HG03045 (cell line): ENCODE measurements around the gene CASQ2.
A peak's percentile ranks its signal among the peaks of the same experiment; 100 is the strongest.
"Not testable (repeated sequence)": the region's sequence is repeated elsewhere in the genome, so short reads cannot be mapped to it uniquely, and the experiment has no call there.

ENCODE experiments used
- ATAC-seq: cut with Tn5 transposase; IDR thresholded peaks from one replicate; pipeline ENCODE4 v1.9.1; 2021; ENCODE audit warnings: mild to moderate bottlenecking, moderate library complexity; ENCODE audit not compliant: unreplicated experiment

The CASQ2 gene

DNA sequence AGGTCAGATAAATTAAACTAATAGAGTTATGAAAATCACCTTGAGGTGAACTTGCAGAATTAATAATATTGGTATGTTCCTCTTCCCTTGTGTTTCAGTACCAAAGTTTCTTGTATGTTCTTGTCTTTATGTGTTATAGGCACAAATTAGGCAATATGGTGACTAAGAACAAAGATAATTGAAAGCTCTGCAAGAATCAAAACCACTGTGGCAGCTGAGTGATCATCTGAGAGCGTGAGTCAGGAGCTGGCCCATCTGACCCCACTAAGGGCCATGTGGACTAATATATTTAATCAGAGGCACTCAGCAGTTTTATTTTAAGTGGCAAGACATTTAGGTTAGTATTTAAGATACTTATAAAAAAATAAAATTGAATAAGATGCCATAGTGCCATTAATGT, 12.8 kb upstream of the CASQ2 start:
- no peak for ATAC-seq

DNA sequence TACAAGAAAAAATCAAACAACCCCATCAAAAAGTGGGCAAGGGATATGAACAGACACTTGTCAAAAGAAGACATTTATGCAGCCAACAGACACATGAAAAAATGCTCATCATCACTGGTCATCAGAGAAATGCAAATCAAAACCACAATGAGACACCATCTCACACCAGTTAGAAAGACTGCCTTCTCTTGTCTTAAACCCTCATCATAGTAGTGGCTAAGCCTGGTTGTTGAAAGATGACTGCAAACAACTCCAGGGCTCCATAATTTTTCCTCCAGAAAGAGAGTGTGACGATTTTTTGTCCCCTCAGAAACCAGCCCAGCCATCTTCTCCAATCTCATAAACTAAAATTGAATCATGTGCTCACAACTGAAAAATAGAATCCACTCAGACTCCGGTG, 12.1 kb upstream of the CASQ2 start:
- not testable (repeated sequence) for ATAC-seq

GRCh38 chr1:115779075-115779474, 10.6 kb upstream of the CASQ2 start:
- not testable (repeated sequence) for ATAC-seq

GRCh38 chr1:115771847-115772457, 3.4 kb upstream of the CASQ2 start:
- peak; percentile 86 for ATAC-seq

DNA sequence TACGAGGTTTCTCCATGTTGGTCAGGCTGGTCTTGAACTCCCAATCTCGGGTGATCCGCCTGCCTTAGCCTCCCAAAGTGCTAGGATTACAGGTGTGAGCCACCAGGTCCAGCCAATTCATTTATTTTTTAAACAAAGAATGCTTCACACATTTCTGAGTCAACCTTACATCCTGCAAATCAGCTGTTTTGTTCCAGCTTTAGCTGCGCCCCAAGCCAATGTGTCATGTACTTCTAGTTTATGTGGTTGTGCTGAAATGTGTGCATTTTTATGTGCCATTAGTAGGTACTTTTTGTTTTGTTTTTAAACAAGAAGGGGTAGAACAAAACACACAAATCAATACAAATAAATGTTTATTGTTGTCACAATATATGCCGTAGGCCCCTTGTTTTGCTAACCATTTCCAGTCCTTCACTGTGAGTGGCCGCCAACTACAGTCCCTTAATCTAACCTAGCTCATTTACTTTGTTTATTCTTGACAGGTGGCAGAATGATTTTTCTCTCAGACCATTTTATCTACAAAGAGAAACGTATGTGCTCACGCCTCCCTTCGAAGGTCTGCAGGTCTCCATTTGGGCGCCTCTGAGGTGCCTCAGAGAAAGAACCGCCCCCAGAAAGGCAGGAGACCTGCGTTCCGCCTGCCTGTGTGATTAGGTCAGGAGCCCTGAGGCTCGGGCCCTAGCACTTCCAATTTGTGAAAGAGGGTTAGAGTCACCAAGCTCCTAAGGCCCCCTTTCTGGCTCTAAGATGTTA, 2.8 kb upstream of the CASQ2 start:
- no peak for ATAC-seq

DNA sequence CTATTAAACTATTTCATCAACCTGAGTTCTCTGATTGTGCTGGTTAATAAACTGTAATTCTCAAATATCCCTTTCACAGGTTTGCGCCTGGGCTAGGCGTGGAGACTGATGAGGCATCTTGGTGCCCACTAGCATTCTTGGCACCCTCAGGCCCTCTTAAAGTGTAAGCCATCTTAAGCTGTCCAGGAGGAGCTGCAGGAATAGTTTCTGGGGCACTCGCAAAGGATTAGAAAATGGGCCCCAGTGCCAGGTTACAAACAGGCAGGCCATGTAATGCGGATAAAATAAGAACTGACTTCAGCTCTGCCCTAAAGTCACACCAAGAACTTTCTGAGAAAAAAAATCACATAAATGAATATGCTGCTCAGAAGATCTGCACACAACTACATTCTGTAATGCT, 1.1 kb downstream of the CASQ2 start:
- no peak for ATAC-seq

DNA sequence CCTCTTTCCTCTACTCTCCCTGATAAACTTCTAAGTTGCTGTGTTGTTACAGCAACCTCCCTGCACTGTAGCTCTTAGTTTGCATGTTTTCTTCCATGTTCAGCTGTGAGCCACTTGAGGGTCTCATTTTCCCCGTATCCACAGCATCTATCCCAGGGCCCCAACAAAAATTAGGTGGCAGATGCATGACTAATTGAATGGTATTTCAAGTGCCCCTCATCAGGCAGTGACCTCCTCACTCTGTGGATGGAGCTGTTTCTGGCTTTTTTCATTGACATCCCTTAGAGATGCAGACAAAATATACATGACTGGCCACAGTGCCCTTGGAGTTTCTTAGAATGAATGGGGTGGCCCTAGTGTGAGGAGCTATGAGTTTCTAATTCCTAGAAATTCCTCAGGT, 3.4 kb downstream of the CASQ2 start:
- ATAC-seq, result no peak

DNA sequence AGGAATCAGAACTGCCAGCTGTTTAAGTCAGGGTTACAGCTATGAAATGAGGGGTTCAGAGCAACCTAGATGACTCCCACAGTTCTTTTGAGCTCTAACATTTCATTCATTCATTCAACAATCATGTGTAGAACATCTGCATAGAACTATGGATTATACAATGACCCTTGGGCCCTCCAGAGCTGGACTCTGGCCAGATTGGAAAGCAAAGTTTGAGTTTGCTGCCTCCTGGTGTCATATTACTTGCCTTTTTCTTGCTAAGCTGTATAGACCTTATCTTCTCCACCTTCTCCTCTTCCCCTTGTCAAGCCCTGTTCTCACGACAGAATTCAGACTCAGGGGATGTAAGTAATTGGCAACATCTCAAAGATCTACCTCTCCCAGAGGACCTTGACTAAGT, 4.0 kb downstream of the CASQ2 start:
- ATAC-seq, result no peak

DNA sequence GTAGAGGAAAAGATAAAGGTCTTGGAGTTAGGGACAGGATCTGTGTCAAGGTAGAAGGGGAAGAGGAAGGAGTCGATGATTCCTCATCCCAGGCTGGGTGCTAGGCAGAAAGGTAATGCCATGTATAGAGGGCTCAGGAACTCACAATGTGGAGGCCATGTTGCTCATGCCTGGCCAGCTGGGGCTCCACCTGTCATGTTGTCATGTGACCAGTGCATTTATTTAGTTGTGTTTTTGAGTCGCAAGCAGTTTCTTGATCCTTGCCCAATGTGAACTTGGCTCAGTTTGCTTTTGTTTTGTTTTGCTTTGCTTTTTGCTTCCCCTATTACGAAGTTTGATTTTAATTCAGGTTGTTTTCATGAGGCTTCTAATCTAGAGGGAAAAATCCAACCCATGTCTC, 5.7 kb downstream of the CASQ2 start:
- ATAC-seq, result no peak

- no peak for ATAC-seq
Observed at GRCh38 chr1:115761601-115762302, 6.8 kb downstream of the CASQ2 start.

- no peak for ATAC-seq
Observed at GRCh38 chr1:115757856-115758255, 10.7 kb downstream of the CASQ2 start.

DNA sequence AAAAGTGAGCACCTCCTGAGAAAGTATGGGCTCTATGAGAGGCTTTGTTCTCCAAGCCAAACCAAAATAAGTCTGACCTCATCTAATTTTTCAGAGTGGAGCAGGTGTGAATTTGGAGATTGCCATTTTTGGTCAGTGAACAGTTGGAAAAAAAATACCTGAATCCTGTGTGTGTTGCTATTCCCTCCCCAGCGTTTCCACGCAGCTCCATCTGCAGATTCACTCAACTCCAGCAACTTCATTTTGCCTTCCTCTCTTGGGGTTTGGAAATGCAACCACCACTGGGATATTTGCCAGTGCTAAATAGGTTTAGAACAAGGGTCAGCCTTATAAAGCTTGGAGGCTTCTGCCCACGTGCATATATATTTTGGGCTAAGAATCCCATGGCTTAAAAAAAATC, 11.2 kb downstream of the CASQ2 start:
- no peak for ATAC-seq

DNA sequence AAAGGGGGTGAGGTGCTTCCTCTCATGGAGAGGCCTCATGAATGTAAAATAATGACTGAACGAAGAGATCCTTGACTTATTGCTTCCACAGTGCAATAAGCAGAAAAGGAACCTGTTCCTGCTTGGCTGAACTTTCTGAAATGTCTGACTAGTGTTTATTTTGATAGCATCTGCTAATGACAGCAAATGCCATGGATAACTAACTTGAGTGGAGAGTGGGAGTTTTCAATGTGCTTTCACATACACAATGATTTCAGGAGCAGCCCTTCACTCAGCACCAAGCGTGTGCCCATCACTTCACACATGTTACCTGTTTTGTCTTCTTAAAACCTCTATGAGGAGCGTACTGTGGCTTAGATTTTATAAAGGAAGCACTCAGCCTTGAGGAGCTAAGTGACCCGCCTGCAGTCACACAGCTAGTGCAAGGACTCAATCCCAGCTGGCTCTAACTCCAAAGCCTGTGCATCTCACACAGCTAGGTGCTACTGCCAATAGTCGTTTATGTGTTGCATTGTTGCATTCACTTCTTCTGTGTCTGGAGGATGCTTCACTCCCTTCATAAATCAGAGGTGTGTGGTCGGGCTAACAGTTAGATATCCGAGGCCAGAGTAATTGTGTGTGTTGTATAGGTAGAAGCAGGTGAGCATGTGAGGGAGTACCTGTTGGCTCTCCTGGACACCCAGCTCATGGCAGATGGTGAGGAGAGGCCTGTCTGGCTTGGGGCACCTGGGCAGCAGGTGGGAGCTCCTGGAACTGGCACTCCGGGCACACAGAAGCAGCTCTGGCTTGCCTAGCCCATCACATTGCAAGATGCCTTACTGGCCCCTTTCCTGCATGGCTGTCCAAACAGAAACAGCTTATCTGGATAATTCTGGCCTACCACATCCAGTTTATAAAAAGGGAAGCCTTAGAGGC, 12.8 kb downstream of the CASQ2 start:
- no peak for ATAC-seq

DNA sequence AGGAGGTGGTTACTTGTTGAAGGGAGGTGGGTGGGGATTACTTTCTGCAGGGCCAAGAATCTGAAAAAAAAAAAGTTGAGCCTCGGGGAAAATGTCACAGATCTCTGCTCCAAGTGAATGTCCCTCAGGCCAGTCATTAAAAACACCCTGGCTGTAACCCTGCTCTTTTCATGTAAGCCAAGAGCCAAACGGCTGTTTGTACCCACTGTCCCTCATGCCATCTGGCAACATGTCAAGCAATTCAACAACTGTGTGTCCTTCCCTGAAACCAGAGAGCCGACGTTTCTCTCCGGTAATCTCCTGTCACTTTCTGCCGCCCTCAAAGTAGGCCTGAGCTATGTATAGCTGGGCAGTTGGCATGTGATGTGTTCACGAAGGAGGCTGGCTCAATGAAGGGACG, 14.7 kb downstream of the CASQ2 start:
- ATAC-seq, result no peak

GRCh38 chr1:115753361-115753760, 15.2 kb downstream of the CASQ2 start:
- no peak for ATAC-seq

DNA sequence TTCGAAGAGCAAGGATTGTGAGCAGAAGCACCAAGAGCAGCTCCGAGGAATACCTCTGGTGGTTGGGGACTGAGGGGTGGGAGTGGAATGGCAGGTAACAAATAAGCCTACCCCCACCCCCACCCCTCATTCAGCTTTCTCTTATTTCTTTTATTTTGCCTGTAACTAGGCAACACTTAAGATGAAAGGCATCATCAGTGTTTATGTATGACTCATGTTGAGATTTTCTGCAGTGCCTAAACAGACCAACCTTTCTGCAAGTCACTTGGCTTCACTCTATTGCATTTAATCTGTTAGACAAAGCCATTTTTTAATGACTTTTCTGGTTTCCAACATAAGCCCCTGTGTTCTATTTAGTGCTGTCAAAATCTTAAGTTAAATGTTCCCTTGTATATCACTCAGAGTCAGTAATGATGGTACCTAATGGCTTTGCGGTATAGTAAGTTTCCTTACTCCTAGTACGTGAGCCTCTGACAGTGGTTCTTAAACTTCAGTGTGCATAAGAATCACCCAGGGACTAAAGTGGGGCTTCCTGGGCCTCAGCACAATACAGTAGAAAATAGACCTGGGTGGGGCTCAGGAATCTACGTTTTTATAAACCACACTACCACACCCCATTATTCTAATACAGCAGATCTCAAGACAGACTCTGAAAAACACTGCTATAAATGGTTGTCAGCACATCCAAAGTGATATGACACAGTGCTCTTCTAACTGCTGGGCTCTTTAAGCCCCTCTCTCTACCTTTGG, 19.9 kb downstream of the CASQ2 start:
- no peak for ATAC-seq

DNA sequence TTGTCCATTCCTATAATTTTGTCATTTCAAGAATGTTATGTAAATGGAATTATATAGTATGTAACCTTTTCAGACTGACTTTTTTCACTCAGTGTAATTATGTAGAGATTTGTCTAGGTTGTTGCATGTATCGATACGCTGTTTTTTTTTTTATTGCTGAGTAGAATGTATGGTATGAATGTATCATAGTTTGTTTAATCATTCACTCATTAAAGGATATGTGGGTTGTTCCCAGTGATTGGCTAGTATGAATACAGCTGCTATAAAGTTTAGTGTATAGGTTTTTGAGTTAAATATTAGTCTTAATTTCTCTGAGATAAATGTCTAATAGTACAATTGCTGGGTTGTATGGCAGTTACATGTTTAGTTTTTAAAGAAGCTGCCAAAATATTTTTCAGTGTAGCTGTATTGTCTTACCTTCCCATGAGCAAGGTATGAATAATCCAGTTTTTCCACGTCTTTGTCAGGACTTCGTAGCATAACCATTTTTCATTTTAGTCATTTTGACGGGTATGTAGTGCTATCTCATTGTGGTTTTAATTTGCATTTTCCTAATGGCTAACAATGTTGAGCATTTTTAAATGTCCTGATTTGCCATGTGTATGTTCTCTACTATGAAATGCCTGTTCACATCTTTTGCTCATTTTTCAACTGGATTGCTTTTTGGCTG, 22.4 kb downstream of the CASQ2 start:
- ATAC-seq, result no peak

GRCh38 chr1:115744646-115745275, 23.8 kb downstream of the CASQ2 start:
- no peak for ATAC-seq

DNA sequence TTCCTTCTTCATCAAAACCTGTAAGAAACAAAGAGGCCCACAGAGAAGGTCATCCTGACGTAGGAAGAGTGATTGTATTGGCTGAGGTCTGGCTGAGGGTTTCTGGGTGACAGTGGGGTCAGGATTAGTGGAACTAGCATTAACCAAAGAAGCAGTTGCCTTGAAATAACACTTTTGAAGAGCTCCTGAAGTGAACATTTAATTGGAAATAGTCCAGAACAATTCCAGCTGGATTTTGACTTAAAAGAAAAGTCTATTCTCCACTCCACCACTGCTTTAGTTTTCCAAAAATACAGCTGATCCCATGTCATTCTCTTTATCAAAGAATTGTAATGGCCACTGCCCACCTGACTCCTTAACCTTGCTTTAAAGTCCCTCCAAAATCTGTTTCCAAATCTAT, 27.7 kb downstream of the CASQ2 start:
- ATAC-seq, result no peak
